GM23338 (cell line): ENCODE measurements around the gene CD244. TPM values are rescaled to one million over a fixed set of nuclear protein-coding genes. Genes with fewer than 3 reads are reported as not detected.
"Not testable (repeated sequence)": the region's sequence is repeated elsewhere in the genome, so short reads cannot be mapped to it uniquely, and the experiment has no call there.

Source experiments
- ATAC-seq: fragments of 200-7000 bp; cut with Tn5 transposase; 3 replicates; pipeline ENCODE4 v1.9.1; 2020
- DNase-seq: peaks from one replicate; pipeline ENCODE4 v3.0.0-alpha.2; 2015; ENCODE audit warnings: low spot score
- H2AFZ ChIP-seq: fragments of 200-600 bp; sonication (generic); 2 replicates; pipeline ENCODE4 v1.8.0; 2016; ENCODE audit warnings: antibody characterized with exemption, mild to moderate bottlenecking, moderate library complexity
- H3F3A ChIP-seq: fragments of 200-600 bp; sonication (generic); replicated peaks from 2 replicates; pipeline ENCODE4 v1.8.0; 2017; ENCODE audit warnings: antibody characterized with exemption, mixed run types, low read depth
- H3K27ac ChIP-seq: fragments of 200-600 bp; sonication (generic); 2 replicates; pipeline ENCODE4 v1.6.1; 2016; ENCODE audit warnings: low read depth
- H3K27me3 ChIP-seq: fragments of 200-600 bp; sonication (generic); 2 replicates; pipeline ENCODE4 v1.8.0; 2016; ENCODE audit warnings: mild to moderate bottlenecking, mixed run types, moderate library complexity; ENCODE audit not compliant: insufficient read depth
- H3K36me3 ChIP-seq: fragments of 200-600 bp; sonication (generic); 2 replicates; pipeline ENCODE4 v1.8.0; 2016; ENCODE audit warnings: mild to moderate bottlenecking; ENCODE audit not compliant: insufficient read depth
- H3K4me1 ChIP-seq: fragments of 200-600 bp; sonication (generic); 2 replicates; pipeline ENCODE4 v1.8.0; 2016; ENCODE audit warnings: mild to moderate bottlenecking, moderate library complexity; ENCODE audit not compliant: insufficient read depth
- H3K4me2 ChIP-seq: fragments of 200-600 bp; sonication (generic); 2 replicates; pipeline ENCODE4 v1.7.1; 2017; ENCODE audit warnings: mixed run types
- H3K4me3 ChIP-seq: fragments of 200-600 bp; sonication (generic); 2 replicates; pipeline ENCODE4 v1.6.1; 2016; ENCODE audit warnings: mixed run types
- H3K79me2 ChIP-seq: fragments of 200-600 bp; sonication (generic); replicated peaks from 2 replicates; pipeline ENCODE4 v1.8.0; 2017; ENCODE audit warnings: mild to moderate bottlenecking; ENCODE audit not compliant: insufficient read depth
- H3K9me2 ChIP-seq: fragments of 200-600 bp; sonication (generic); 2 replicates; pipeline ENCODE4 v1.8.0; 2017; ENCODE audit not compliant: insufficient read depth
- H4K20me1 ChIP-seq: fragments of 200-600 bp; sonication (generic); replicated peaks from 2 replicates; pipeline ENCODE4 v1.8.0; 2017; ENCODE audit warnings: mild to moderate bottlenecking; ENCODE audit not compliant: insufficient read depth
- H3K27ac Mint-ChIP-seq: 2 replicates; pipeline ENCODE4 v1.8.0; 2020; ENCODE audit warnings: inconsistent platforms, mild to moderate bottlenecking, moderate library complexity, mixed read lengths
- H3K27me3 Mint-ChIP-seq: 3 replicates; pipeline ENCODE4 v1.8.0; 2022; ENCODE audit warnings: low read depth, mild to moderate bottlenecking, moderate library complexity, mixed read lengths, inconsistent platforms; ENCODE audit not compliant: insufficient read depth, poor library complexity
- H3K36me3 Mint-ChIP-seq: 3 replicates; pipeline ENCODE4 v1.8.0; 2021; ENCODE audit warnings: low read depth, mild to moderate bottlenecking, inconsistent platforms, moderate library complexity, mixed read lengths
- H3K4me1 Mint-ChIP-seq: 3 replicates; pipeline ENCODE4 v1.8.0; 2020; ENCODE audit warnings: mild to moderate bottlenecking, inconsistent platforms, mixed read lengths
- H3K4me3 Mint-ChIP-seq: 3 replicates; pipeline ENCODE4 v1.8.0; 2021; ENCODE audit warnings: moderate library complexity, mild to moderate bottlenecking, inconsistent platforms, mixed read lengths
- H3K9me3 Mint-ChIP-seq: 3 replicates; pipeline ENCODE4 v1.8.0; 2020; ENCODE audit warnings: moderate library complexity, mild to moderate bottlenecking, inconsistent platforms, mixed read lengths
- REST ChIP-seq: IDR thresholded peaks from one replicate; pipeline ENCODE4 v1.6.1; 2018; ENCODE audit warnings: antibody characterized with exemption; ENCODE audit not compliant: unreplicated experiment
- STAT1 ChIP-seq: IDR thresholded peaks from one replicate; pipeline ENCODE4 v1.6.1; 2016; ENCODE audit warnings: antibody characterized with exemption; ENCODE audit not compliant: unreplicated experiment
- ZNF331 ChIP-seq: fragments of 250-450 bp; sonication (Bioruptor Pico); IDR thresholded peaks from 2 replicates; pipeline ENCODE4 v1.5.0; 2020; ENCODE audit warnings: low read depth, mild to moderate bottlenecking, moderate library complexity
- polyA plus RNA-seq: library from polyadenylated mRNA; unstranded; fragments of >200 nt; fragmentation: Nextera tagmentation; extraction: Ambion mirVana; gene quantifications from 2 replicates; pipeline ENCODE4 v1.2.1, GENCODE V29; 2016
- total RNA-seq: library from RNA; depleted of rRNA; stranded (reverse); fragments of >200 nt; shearing (Covaris generic); gene quantifications from 2 replicates; pipeline ENCODE4 v1.2.3, GENCODE V29; 2014

Gene CD244
- total and polyA plus RNA-seq, 2 experiments from 2014 or later, result not detected

- no peaks in the 10 kb centered on the region for H3F3A ChIP-seq
- H3K4me1 ChIP-seq, result no peaks in the 10 kb centered on the region
- no peak for DNase-seq
- H3K36me3 ChIP-seq, result no peaks in the 10 kb centered on the region
- Mint-ChIP-seq H3K4me1 (peaks cover 4% of the 10 kb centered on the region; the same call in 1 of the 3 replicates), H3K4me3 (no peak overlapping the region), H3K36me3 (no peaks in the 10 kb centered on the region), H3K9me3 (peaks cover 2% of the 10 kb centered on the region; the same call in 2 of the 3 replicates), H3K27ac (no peak overlapping the region), H3K27me3 (peaks cover 3% of the 10 kb centered on the region)
- no peak for ATAC-seq
- H3K4me3 ChIP-seq, result no peak overlapping the region
- no peaks in the 10 kb centered on the region for H3K79me2 ChIP-seq
- no peak overlapping the region for H3K27ac ChIP-seq
- TF ChIP-seq ZNF331 (CRISPR knock-in tag) (no peak), REST (no peak), STAT1 (no peak)
- H3K4me2 ChIP-seq, result no peak overlapping the region
- H4K20me1 ChIP-seq, result no peaks in the 10 kb centered on the region
- no peaks in the 10 kb centered on the region for H3K9me2 ChIP-seq
- no peak overlapping the region for H2AFZ ChIP-seq
- H3K27me3 ChIP-seq, result no peaks in the 10 kb centered on the region
These were observed 73.5 kb downstream of the CD244 start for GRCh38 chr1:160789051-160789701.

- not testable (repeated sequence) for H3K27ac ChIP-seq, H3K4me1 ChIP-seq, H2AFZ ChIP-seq, H3K4me3 Mint-ChIP-seq, H3K4me3 ChIP-seq, H3K79me2 ChIP-seq, H3K27me3 Mint-ChIP-seq, DNase-seq, H3K36me3 ChIP-seq, ATAC-seq, H3K36me3 Mint-ChIP-seq, H3K4me2 ChIP-seq, H3F3A ChIP-seq, H3K9me2 ChIP-seq, H3K27ac Mint-ChIP-seq, H3K4me1 Mint-ChIP-seq, H3K27me3 ChIP-seq, H4K20me1 ChIP-seq
- H3K9me3 Mint-ChIP-seq, result peaks cover 23% of the 10 kb centered on the region
These were observed 79.5 kb downstream of the CD244 start for GRCh38 chr1:160782988-160783765.
